ENCODE results near the gene ZNF518B. TPM values are rescaled to one million over a fixed set of nuclear protein-coding genes. Genes with fewer than 3 reads are reported as not detected.

The ZNF518B gene
- total RNA-seq, 1 experiment from 2014 or later, result 11.5 TPM

- no peak overlapping the region for H3K23ac ChIP-seq (ENCODE audit: insufficient read length, low read depth, low read length)
- no peaks in the 10 kb centered on the region for H3K4me1 ChIP-seq (ENCODE audit: insufficient read depth, low read length)
- no peak for TF ChIP-seq CTCF (conservative IDR thresholded peaks at IDR 0.05)
- H3K56ac ChIP-seq (ENCODE audit: insufficient read length, low read depth, low read length), result no peak overlapping the region
- Mint-ChIP-seq H3K4me1 (peaks cover 14 to 15% of the 10 kb centered on the region in 2 experiments), H3K4me3 (no peak overlapping the region), H3K27ac (no peak overlapping the region), H3K9me3 (peaks cover 0 to 6% of the 10 kb centered on the region in 2 experiments; a peak in 2 of 5 replicates), H3K36me3 (ENCODE audit: insufficient read depth in 1 of 3, low read depth in 3 of 3) (no peaks in the 10 kb centered on the region), H3K27me3 (ENCODE audit: low read depth) (peaks cover 88% of the 10 kb centered on the region)
- no peak overlapping the region for H3T11ph ChIP-seq (ENCODE audit: low read length)
- H2BK5ac ChIP-seq (ENCODE audit: insufficient read length, low read length), result no peak overlapping the region
- no peak overlapping the region for H3K4ac ChIP-seq (ENCODE audit: low read depth, low read length)
- H4K91ac ChIP-seq (ENCODE audit: insufficient read length, low read depth, low read length), result no peak overlapping the region
- peaks cover 8% of the 10 kb centered on the region for H3K23me2 ChIP-seq (ENCODE audit: insufficient read length, low read depth, low read length, poor library complexity, severe bottlenecking)
- peaks cover 51% of the 10 kb centered on the region for H3K27me3 ChIP-seq (ENCODE audit: insufficient read depth, low read length)
- no peak overlapping the region for H3K14ac ChIP-seq (ENCODE audit: insufficient read depth, low read length)
- no peak overlapping the region for H3K4me2 ChIP-seq (ENCODE audit: insufficient read depth, insufficient read length, low read length)
- no peaks in the 10 kb centered on the region for H3K79me1 ChIP-seq (ENCODE audit: insufficient read depth, low read depth, low read length, poor library complexity, severe bottlenecking)
- H2BK20ac ChIP-seq (ENCODE audit: low read depth, low read length, poor library complexity, severe bottlenecking), result no peak overlapping the region
- H2AFZ ChIP-seq (ENCODE audit: low read length), result no peak overlapping the region
- H2BK12ac ChIP-seq (ENCODE audit: insufficient read length, low read depth, low read length), result no peak overlapping the region
- no peak overlapping the region for H4K5ac ChIP-seq (ENCODE audit: insufficient read length, low read depth, low read length)
- H2BK120ac ChIP-seq (ENCODE audit: low read depth, low read length, poor library complexity, severe bottlenecking), result no peak overlapping the region
- no peak overlapping the region for H3K9ac ChIP-seq (ENCODE audit: extremely low read depth, insufficient read length, low read length)
- H2AK5ac ChIP-seq (ENCODE audit: insufficient read length, low read length), result no peak overlapping the region
- DNase-seq, result no peak
- no peaks in the 10 kb centered on the region for H4K20me1 ChIP-seq (ENCODE audit: control insufficient read depth, insufficient read depth, insufficient read length)
- no peak overlapping the region for H2BK15ac ChIP-seq (ENCODE audit: low read depth, low read length)
- H4K8ac ChIP-seq (replicated peaks; ENCODE audit: insufficient read length, low read depth, low read length), result no peak overlapping the region
- H3K9me3 ChIP-seq (ENCODE audit: control insufficient read depth, low read depth, low read length), result no peaks in the 10 kb centered on the region
- no peaks in the 10 kb centered on the region for H3K79me2 ChIP-seq (ENCODE audit: insufficient read depth, low read length)
- no peak overlapping the region for H3K27ac ChIP-seq (ENCODE audit: insufficient read length, low read depth, low read length)
- no peak overlapping the region for H3K18ac ChIP-seq (ENCODE audit: insufficient read length, low read depth, low read length)
- no CpG with 5 or more reads among the region's 4 CpGs for WGBS (ENCODE audit: extremely low coverage, insufficient read length, low lambda C conversion rate)
These were observed 5.7 kb upstream of the ZNF518B start for GRCh38 chr4:10462876-10463275.

All from H9 (cell line).